WERI-Rb-1 (cell line): ENCODE results near the gene RAP2C.

Source experiments
- DNase-seq: peaks from one replicate; pipeline ENCODE4 v3.0.0-alpha.2; 2020
- H3K27ac ChIP-seq: fragments of 250-450 bp; sonication (Bioruptor Pico); 2 replicates; pipeline ENCODE4 v1.5.1; 2020; ENCODE audit warnings: mild to moderate bottlenecking, moderate library complexity
- H3K27me3 ChIP-seq: fragments of 250-450 bp; sonication (Bioruptor Pico); 2 replicates; pipeline ENCODE4 v1.5.1; 2021; ENCODE audit warnings: mild to moderate bottlenecking, low read depth, moderate library complexity; ENCODE audit not compliant: insufficient read depth, severe bottlenecking
- H3K36me3 ChIP-seq: fragments of 250-450 bp; sonication (Bioruptor Pico); 2 replicates; pipeline ENCODE4 v1.5.1; 2020; ENCODE audit warnings: mild to moderate bottlenecking, moderate library complexity
- H3K4me3 ChIP-seq: 2 replicates; pipeline ENCODE4 v1.5.1; 2011; ENCODE audit warnings: low read depth, mild to moderate bottlenecking, control low read depth, low read length
- H3K9me3 ChIP-seq: fragments of 250-450 bp; sonication (Bioruptor Pico); 2 replicates; pipeline ENCODE4 v1.5.1; 2021; ENCODE audit warnings: mild to moderate bottlenecking, moderate library complexity; ENCODE audit not compliant: severe bottlenecking
- TF ChIP-seq, protein P1 (sequence below): IDR thresholded peaks from 2 replicates; pipeline ENCODE4 v1.5.1; 2011; ENCODE audit warnings: low read depth, mild to moderate bottlenecking, control low read depth, inconsistent platforms, low read length

RAP2C gene

DNA sequence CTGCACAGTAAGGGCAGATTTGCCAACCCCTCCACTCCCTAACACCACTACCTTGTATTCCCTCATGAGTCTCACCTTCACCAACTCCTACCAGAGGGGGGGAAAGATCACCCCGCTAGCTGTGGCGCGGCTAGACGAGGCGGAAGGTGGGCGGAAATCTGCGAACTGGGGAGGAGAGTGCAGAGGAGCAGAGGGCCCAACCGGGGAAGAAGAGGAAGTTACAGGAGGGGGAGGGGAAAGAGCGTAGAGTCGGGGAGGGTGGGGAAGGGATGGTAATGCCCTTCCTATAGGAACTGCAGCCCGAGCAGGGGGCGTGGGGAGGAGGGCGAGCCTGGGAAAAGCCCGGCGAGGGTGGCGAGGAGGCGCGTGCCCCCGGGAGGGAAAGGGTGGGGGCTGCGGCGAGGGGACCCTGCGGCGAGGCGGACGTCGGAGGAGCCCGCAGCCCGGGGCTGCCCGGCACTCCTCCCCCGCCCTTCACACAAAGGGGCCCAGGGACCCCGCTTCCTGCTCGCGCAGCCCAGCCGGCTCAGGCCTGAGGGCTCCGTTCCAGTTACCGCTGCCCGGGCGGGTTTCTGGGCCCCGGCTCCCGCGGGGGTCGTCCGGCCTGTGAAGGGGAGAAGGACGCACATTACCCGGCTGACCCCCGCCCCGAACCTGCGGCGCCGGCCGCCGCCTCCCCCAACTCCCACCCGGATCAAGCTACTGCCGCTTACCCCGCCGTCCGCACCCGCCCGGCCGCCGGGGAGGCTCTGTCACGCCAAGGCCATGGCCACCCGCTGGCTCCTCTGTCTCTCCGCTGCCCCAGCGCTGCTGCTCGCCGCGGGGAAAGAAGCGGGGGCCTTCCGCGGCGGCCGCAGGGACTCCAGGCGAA, 1.8 kb downstream of the RAP2C start:
- Histone ChIP-seq H3K27ac (peak overlapping the region; percentile 91), H3K27me3 (peaks cover 6% of the 10 kb centered on the region), H3K36me3 (peaks cover 17% of the 10 kb centered on the region), H3K9me3 (no peaks in the 10 kb centered on the region), H3K4me3 (peak overlapping the region; percentile 74)
- TF ChIP-seq, protein P1, sequence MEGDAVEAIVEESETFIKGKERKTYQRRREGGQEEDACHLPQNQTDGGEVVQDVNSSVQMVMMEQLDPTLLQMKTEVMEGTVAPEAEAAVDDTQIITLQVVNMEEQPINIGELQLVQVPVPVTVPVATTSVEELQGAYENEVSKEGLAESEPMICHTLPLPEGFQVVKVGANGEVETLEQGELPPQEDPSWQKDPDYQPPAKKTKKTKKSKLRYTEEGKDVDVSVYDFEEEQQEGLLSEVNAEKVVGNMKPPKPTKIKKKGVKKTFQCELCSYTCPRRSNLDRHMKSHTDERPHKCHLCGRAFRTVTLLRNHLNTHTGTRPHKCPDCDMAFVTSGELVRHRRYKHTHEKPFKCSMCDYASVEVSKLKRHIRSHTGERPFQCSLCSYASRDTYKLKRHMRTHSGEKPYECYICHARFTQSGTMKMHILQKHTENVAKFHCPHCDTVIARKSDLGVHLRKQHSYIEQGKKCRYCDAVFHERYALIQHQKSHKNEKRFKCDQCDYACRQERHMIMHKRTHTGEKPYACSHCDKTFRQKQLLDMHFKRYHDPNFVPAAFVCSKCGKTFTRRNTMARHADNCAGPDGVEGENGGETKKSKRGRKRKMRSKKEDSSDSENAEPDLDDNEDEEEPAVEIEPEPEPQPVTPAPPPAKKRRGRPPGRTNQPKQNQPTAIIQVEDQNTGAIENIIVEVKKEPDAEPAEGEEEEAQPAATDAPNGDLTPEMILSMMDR, result no peak
- DNase-seq, result peak; percentile 76

DNA sequence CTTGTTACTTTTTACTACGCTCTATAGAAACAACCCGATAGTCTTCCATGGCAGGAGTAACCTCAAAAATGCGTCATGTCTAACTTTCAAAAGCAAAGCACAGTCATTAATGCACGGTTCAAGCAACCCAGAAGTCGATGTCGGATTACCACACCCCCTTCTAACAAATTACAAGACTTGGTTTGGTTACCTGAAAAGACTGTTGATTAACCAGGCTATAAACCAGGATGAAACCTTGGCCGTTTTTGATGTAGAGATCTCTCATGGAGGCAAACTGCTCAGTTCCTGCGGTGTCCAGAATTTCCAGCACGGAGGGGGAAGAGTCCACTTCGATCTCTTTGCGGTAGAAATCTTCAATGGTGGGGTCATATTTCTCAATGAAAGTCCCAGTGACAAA, 2.4 kb downstream of the RAP2C start:
- Histone ChIP-seq H3K27ac (peak overlapping the region; percentile 91), H3K36me3 (peaks cover 18% of the 10 kb centered on the region), H3K9me3 (no peaks in the 10 kb centered on the region), H3K27me3 (peaks cover 6% of the 10 kb centered on the region), H3K4me3 (peak overlapping the region; percentile 74)
- no peak for DNase-seq
- TF ChIP-seq, protein P1, result no peak

DNA sequence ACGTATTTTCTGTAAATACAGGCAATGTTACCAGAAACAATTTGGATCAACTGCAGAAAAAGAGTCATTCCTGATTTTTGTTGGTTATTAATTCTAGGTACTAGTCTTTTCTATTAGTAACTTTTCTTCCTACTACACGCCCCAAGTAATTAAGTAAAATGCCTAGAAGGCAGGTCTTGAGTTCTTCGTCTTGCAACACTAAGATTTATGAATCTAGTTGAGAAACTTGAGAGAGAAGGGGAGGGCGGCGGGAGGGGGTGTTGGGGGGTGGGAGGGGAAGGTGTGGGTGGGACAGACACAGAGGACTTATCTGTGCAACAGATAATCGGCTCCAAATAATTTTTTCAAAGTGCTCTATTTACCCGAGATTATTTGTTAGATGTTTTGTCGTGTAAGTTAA, 3.0 kb downstream of the RAP2C start:
- Histone ChIP-seq H3K4me3 (peak overlapping the region; percentile 74), H3K27me3 (peaks cover 6% of the 10 kb centered on the region), H3K9me3 (no peaks in the 10 kb centered on the region), H3K27ac (no peak overlapping the region), H3K36me3 (peaks cover 18% of the 10 kb centered on the region)
- TF ChIP-seq, protein P1, result no peak
- DNase-seq, result no peak

DNA sequence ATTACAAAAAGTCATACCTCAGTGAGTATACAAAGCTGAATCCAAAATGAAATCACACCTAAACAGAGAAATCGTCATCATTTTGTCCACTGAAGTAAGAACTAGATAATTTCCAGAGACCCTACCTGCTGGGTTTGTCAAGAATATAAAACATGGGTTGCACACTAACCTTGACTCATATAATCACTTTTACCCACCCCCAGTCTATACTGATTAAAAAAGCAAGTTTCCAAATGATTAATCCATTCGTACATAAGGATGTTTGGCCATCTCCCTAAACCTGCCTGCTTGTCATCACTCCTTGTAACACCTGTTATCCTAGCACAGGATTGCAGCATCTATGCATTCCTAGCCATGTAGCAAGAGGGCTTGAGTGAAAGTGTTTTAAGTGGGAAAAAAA, 4.7 kb downstream of the RAP2C start:
- TF ChIP-seq, protein P1, result no peak
- Histone ChIP-seq H3K9me3 (no peaks in the 10 kb centered on the region), H3K36me3 (peaks cover 18% of the 10 kb centered on the region), H3K27me3 (peaks cover 6% of the 10 kb centered on the region), H3K4me3 (no peak overlapping the region), H3K27ac (no peak overlapping the region)
- DNase-seq, result no peak

DNA sequence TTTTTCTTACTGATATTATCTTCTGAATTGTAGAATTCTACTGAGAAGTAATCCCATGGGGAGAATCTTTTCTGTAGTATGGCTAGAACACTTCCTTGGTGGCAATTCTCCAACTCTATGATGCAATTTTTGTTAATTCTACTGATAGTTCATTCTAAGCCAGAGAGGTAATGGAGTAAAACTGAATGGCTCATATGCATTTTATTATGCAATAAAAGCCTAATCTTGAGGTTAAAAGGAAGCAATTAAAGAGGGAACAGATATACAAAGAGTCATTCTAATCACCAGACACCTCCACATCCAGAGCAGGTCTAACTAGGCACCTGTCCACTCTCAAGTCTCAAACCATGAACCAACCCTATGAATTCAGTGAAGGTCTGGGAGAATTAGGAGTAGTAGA, 9.7 kb downstream of the RAP2C start:
- no peak overlapping the region for H3K27ac ChIP-seq
- TF ChIP-seq, protein P1, result no peak
- H3K36me3 ChIP-seq, result peaks cover 18% of the 10 kb centered on the region
- H3K27me3 ChIP-seq, result peaks cover 6% of the 10 kb centered on the region
- H3K9me3 ChIP-seq, result no peaks in the 10 kb centered on the region
- DNase-seq, result no peak
- H3K4me3 ChIP-seq, result no peak overlapping the region

DNA sequence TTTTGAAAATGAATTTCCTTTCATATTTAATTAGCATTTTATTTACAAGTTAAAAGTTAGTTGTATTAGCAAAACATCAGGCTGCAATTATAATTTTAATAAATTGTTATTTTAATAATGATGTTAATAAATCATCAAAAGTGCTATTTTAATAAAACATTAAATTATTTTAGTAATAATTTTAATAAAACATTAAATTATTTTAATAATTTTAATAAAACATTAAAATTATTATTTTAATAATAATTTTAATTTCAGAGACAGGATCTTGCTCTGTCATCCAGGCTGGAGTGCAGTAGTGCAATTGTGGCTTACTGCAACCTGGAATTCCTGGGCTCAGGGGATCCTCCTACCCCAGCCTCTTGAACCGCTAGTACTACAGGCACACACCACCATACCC, 10.8 kb downstream of the RAP2C start:
- DNase-seq, result no peak
- Histone ChIP-seq H3K27me3 (peaks cover 2% of the 10 kb centered on the region), H3K9me3 (no peaks in the 10 kb centered on the region), H3K4me3 (no peak overlapping the region), H3K36me3 (peaks cover 9% of the 10 kb centered on the region), H3K27ac (no peak overlapping the region)
- TF ChIP-seq, protein P1, result no peak
